NCI-H1105 treated with DMSO at 0.1 percent for 48 hours (cell line): ENCODE measurements around the gene SPDL1.

Experiments used
- DNase-seq: peaks from one replicate; lab custom pipeline; 2025; lab: John Stamatoyannopoulos, UW

The SPDL1 gene, protein sequence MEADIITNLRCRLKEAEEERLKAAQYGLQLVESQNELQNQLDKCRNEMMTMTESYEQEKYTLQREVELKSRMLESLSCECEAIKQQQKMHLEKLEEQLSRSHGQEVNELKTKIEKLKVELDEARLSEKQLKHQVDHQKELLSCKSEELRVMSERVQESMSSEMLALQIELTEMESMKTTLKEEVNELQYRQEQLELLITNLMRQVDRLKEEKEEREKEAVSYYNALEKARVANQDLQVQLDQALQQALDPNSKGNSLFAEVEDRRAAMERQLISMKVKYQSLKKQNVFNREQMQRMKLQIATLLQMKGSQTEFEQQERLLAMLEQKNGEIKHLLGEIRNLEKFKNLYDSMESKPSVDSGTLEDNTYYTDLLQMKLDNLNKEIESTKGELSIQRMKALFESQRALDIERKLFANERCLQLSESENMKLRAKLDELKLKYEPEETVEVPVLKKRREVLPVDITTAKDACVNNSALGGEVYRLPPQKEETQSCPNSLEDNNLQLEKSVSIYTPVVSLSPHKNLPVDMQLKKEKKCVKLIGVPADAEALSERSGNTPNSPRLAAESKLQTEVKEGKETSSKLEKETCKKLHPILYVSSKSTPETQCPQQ

DNA sequence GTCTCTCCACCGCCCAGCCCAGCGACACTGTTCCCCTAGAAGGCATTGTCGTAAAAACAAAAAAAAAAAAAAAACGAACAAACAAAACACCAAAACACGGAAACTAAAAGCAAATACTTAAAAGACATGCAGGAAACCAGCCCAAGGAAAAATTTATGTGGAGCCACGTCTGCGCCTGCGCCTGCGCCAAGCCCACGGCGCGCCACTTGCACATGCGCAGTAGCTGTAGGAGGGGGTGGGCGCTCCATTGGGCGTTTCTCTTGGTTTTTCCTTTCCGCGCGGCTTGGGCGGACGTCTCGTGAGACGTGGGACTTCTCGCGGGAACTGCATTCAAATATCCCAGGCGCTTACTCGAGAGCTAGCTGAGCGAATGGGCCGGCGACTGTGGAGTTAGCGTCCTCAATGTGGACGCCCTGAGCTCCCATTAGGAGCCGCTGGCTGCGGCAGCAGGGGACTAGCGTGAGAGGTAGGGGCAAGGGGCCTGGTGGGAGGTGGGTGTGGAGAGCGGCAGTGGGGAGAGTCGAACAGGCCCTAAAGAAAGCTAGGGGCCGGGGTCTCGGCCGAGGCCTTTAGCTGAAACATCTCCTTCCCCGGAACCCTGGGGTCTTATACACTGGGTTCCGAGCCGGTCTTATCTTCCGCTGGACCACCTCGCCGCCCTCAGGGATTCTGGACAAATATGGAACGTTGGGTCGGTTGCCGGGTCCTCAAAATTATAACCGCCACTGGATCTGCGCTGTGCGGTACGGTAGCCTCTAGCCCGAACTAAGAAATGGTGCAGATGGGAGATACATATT is at the start of gene SPDL1:
Gene SPDL1 (plus strand): TSS at position 350 of the 797 bp plus-strand sequence. CDS start 4,644 bp downstream, outside the sequence.
- DNase-seq: peak; percentile 80

DNA sequence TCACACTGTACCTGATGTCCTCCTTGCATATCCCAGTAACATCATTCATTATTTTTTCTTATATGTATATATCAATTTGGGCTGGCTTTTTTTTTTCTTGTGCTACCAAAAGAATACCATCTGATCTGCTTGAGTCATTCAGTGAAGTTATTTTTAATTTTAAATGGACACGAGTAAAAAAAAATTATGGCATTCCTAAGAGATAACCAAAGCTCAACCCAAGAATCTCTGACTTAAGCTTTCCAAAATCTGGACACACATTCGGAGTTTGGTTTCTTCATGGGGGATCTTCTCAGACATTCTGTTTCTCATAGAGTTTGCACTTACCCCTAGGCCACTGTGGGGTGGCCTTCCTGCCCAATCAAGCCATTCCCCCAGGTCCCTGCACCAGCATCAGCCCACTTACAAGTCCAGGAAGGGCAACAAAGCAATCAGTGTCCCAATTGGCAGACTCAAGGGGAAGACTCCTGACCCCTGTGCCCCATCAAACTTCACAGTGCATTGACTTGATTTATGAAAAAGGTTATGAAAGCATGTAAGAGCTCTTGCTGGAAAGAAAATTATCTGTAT is 49.2 kb upstream of the SPDL1 start:
- DNase-seq: no peak

DNA sequence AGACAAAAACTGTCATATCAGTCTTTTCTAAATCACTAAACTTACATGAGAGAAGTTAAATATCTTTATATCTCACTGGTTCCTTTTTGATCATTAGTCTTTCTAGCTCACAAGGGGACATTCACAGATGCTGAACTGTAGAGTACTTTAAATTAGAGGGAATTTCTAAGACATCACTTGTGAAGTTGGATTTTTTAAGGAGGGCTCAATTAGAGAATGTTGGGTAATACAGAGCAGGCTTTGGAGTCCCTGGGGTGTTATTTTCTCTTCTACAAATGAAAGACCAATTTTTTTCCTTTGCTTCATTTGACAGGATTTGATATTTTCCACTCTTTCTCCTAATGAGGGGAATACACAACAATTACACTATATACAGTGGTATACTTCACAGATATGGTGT is 48.6 kb upstream of the SPDL1 start:
- no peak for DNase-seq

DNA sequence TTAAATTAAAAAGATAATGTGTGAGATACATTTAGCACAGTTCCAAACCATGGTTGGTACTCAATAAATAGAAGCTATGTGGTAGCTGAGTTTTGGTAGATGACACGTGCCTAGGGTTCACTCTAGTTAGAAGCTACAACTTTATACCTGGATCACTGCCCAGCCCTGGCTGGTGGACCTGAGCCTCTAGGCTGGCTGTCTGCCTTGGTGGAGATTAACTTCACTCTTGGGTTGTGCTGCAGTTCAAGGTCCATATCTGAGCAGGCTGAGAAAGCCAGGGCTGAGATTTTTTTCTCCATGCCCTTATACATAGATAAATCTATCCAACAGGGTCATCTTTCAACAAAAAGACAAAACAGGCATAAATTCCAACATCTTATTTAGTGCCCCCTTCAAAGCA is 44.6 kb upstream of the SPDL1 start:
- no peak for DNase-seq

DNA sequence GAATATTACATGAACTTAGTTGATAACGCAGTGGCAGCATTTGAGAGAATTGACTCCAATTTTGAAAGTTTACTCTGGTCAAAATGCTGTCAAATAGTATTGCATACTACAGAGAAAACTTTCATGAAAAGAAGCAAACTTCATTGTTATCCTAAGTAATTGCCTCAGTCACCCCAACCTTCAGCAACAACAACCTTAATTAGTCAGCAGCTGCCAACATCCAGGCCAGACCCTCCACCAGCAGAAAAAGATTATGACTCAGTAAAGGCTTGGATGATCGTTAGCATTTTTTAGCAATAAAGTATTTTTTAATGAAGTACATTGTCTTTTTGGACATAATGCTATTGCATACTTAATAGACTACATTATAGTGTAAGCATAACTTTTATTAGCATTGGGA is 40.8 kb upstream of the SPDL1 start:
- DNase-seq: no peak

DNA sequence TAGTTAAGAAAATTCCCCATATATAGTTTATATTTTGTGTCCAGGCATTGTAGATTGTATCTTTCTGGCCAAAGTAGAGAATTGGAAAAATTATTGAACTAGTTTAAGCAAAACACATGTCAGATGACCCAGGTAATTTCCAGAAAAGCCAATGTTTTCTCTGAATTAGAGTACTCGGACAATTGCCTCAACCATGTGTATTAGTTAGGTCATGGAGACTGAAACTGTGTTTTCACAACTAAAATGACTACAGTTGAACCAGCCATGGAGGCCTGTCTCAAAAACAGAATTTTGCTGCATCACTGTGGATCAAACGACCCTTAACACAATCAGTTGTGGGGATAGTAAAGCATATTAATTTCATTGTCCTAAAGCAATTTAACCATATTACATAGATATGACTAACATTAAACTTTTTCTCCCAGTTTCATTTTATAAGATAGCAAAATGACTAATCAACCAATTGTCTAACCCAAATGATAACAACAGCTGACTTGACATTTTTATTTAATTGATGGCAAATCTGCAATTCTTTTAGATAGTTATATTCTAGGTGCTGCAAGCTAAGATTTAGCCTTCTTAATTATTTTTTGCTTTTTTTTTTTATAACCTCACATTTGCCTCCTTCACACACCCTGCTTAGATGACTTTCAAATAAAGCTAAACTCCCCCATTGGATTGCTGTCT is 39.2 kb upstream of the SPDL1 start:
- no peak for DNase-seq

DNA sequence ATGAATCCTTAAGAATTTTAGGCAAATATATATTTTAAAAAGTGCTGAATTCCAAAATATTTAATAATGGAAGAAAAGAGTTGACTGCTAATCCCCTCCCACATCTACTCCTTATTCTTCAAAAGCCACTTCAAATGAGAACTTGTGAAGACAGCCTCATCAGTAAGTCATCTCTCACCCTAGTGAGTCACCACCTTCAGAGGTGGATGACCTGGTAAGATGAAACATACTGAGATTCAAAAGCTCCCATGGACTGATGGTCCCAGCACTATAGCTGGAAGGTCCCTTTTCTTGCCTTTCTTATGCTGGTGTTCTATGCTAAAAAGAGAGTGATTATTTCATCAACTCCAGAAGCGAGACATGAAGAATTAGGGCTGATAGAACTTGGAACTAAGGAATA is 37.8 kb upstream of the SPDL1 start:
- DNase-seq: no peak

DNA sequence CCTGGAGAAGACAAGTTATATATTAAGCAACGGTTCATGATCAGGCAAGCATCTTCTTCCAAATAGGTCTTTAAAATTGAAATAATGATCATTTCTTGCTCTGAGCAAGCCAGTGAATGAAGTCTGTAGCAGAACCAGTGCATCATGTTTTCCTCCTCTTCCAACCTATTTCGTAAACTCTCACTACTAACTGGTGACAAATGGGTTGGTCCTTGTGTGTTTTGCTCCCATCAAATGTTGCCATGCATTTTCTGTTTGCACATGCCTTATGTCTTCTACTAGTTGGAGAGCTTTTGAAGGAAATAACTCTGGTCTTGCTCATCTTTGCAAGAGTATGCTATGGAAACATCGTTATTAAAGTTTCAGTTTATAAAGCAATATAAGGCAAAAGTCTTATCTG is 37.2 kb upstream of the SPDL1 start:
- DNase-seq: no peak

DNA sequence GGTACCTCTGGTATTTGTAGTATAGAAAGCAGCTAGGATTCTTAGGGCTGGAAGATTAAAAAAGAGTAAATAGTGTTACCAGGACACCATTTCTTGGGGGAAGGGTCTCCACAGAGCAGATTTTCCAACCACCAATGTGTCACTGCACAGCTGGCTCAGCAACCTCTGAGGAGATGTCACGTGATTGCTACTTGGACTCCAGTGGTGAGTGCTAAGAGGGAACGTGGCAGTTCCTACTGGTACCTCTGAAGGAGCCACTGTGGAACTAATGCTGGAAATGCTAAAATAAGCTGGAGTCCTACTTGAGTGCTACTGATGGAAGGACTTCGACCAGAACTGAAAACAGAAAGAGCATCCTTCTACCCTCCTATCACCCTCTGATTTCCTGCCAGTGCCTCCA is 36.1 kb upstream of the SPDL1 start:
- DNase-seq: no peak

DNA sequence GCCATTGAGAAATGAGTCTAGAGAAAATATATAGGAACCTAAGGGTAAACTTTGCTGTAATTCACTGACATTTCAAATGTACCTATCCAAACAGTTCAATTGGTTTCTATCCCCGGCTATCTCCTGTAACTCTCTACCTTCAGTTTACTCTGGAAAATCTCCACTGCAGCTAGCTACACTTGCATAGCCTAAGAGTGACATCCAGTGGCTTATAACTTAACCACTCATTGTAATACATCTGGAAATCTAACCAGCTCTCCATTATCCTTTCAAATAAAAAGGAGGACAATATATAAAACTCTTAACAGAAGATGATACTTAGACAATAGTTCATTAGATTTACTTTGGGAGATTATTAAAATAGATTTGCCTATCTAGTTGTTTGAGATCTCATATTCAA is 35.3 kb upstream of the SPDL1 start:
- no peak for DNase-seq

DNA sequence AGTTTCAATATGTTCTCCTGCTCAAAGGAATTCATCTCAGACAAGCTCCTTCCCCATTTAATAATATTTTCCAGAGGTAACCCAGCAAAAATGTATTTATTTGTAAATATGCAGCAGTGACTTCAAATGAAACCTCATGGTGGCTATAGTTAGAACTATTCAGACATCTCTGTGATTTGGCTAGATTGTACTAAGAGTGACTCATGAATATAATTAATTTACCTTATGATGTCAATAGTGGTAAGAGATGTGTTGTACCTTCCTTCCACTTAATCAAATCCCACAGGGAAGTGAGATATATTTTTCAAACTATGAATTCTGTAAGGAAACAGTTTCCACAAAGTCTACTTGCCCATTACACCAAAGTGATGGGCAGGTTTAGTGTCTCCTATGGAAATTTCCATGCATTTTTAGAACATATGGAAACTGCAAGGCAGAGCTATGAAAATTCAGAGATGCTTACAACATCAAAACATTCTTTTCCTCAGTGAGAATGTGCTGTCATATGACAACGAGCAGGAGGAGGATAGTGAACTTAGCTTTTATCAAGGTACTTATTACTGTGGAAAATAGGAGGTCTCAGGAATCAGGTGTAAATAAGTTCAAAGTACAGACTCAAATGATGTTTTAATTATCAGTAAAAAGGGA is 34.0 kb upstream of the SPDL1 start:
- DNase-seq: no peak

DNA sequence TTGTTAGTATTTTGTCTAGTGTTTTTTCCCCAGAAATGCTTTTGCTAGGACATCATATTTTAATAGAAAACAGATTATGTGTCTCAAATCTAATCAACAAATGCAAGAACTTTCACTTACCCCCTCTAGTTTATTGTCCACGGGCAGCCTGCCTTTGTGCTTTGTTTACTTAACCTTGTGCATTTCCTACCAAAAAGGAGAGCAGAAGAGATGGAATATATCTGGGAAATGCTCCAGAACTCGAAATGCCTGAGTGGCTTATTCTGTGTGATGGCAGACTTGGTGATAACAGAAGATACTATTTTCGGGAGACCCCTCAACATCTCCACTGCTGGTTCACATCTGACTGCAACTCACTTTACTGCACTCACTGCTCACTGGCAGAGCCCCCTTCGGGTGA is 33.3 kb upstream of the SPDL1 start:
- DNase-seq: no peak

DNA sequence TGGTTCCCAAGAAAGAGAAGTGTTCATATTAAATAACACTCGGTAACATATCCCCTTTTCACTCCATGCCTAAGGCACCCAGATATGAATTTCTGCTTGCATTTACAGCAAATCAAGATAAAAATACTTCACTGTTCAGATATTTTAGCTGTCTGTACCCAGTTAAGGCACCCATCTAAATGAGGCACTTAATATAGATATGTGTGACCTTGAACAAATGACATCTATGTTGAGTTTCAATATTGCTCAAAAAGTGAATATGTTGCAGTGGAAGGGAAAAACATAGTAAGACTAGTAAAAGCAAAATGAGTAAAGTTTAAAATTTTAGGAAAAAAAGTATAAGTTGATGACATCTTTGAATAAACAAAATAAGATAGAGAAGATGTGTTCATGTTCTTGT is 32.4 kb upstream of the SPDL1 start:
- no peak for DNase-seq

DNA sequence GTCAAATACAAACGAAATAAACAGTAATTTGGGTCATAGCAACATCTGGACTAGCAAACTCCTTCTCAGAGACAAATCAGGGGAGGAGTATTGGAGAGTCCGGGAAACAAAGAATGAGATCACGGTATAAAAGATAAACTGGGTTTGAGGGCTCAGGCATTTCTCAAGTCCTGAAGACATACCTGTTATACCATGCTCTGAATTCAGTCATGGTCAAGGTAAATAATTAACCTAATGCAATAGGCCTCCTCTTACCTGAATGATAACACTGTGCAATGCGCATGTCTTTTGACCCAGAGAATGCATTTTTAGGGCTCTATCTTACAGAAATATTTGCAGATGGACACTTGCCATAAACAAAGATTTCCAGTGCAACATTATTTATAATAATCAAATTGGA is 31.9 kb upstream of the SPDL1 start:
- DNase-seq: no peak

DNA sequence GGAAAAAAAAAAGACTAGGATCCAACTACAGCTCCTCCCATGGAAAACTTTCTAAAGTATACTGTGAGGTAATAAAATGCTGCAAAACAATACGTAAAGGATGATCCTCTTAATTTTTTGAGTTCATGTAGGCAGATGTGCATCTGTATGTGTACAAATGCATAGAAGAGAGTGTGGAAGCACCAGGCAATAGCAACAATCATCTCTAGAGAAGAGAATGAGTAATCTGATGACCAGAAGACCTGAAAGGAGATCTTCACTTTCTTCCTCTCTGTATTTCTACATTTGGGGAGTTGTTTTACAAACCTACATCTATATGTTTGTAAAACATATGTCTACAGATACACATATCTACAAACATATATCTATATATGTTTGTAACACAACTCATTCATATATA is 29.3 kb upstream of the SPDL1 start:
- no peak for DNase-seq

DNA sequence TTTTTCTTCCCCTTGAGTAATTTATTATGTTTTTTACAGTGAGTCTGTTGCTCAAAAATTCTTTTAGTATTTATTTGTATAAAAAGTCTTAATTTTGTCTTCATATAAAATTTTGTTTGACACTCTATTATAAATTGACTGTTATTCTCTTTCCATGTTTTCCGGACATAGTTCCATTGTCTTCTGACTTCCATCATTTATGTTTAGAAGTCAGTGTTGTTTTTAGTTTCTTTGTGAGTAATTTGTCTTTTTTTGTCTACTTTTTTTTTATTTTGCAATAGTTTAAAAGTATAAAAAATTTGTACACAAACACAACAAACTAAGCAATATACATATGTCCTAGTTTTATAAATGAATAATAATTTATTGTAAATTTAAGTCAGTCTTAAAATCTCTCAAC is 25.7 kb upstream of the SPDL1 start:
- no peak for DNase-seq

DNA sequence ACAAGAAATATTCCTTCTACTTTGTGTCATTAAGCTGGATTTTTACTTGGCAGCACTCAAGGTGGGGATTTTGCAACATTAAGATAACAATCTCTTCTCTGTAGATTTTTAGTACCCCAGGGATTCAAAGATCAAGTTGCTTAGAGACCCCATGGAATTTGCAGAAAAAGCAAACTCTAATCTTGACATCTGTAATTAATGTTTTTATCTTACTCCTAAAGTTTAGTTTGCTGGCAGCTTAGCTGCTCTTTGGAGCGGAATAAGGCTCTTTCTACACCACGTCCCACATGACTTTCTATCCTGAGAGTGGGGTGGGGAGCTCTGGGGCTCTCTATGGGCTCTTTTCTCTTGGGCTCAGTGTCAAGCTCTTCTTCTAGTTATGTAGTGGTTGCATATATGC is 21.7 kb upstream of the SPDL1 start:
- DNase-seq: no peak

DNA sequence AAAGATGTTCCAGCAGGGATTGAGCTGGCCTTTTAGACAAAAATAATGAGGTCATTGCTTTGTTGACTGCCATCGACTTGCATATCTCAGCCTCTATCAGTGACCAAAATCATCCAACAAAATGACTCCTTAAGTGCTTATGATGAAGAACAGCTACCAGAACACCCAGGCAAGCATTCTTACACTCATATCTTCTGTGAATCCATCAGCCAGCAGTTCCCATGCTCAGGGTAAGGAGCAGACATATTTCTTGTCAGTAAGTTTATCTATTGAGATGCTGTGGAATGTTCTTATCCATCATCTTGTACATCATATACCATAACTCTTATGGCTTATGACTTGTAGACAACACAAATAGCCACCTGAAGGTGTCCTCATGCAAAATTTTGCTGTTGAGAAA is 20.2 kb upstream of the SPDL1 start:
- no peak for DNase-seq

DNA sequence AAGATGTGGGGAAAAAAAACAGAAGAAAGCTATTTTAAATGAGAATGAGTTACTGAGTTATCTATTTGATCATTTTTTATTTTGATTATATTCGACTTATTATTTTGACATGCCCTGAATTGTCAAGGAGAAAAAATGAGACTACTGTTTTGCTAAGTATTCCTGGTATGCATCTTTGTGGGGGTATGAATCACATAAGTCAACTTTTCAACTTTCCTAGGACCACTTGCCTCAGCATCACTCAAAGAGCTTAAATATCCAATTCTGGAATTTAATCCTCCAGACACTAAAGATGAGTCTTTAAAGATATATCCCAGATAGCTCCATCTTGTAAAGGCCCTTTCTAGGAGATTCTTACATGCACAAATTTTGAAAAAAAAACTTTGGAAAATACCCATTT is 17.4 kb upstream of the SPDL1 start:
- no peak for DNase-seq

DNA sequence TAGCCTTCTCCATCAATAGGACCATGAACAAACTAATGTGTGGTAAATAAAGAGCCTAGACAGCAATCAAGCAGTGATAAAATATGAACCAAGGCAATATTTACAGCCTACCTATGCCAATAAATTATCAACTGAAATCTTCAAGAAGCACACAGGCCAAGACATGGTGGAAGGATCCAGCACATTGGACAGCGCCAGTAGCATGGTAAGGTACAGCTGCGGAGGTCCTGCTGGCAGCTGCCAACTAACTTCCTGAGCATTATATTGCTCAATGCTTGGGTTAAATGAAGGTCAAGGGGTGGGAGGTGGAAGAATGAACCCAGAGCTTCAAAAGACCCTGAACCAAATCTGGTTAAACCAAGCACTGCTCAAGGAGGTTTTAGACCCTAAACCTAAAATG is 16.5 kb upstream of the SPDL1 start:
- DNase-seq: no peak

DNA sequence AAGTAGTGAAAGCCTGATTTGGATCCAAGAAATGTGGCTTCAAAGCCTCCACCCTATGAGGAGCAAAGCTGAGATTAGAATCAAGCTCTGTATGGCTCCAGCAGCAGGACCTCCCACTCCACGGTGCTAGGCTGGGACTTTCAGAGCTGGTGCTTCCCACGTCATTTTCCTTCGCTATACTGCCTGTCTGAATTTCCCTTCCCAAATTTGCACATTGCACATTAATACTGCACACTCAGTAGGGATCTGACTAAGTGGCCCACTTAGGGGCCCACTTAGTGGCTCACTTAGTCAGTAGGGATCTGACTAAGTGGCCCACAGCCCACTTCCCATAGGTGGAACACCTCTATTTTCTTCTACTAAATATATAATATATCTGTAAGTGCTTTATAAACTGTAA is 14.1 kb upstream of the SPDL1 start:
- DNase-seq: no peak

DNA sequence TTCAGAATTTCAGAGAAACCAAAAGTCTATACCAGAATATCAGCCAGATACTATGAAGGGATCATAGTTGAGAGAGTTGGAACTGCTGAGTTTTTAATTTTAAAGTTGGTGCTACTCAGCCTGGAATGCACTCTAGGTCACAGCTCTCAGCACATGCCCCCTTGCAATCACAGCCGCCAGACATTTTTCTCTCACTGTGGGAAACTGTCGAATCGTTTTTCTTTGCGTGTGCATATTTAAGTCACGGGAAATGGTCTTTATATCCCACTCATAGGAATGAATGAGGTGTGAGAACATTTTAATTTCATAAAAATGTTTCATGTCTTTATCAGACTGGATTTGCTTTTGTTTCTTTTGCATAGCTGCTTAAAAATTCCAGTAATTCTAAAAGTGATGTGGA is 12.2 kb upstream of the SPDL1 start:
- DNase-seq: no peak
